Liver (tissue), 3 donors: Measurements from ENCODE around the gene MSRB2.

Source experiments
- FOXA1 ChIP-seq: IDR thresholded peaks from 2 replicates; pipeline ENCODE4 v1.6.1; 2016; ENCODE audit warnings: antibody characterized with exemption
- JUND ChIP-seq, 2 donors: IDR thresholded peaks; 2 replicates each; pipeline ENCODE4 v1.6.1; 2016; ENCODE audit warnings: antibody characterized with exemption in 2 of 2
- RXRA ChIP-seq, 2 donors: IDR thresholded peaks; 2 replicates each; pipeline ENCODE4 v1.6.1; 2017 to 2018; ENCODE audit warnings: antibody characterized with exemption in 2 of 2, mild to moderate bottlenecking in 1 of 2
- TF ChIP-seq, protein P1 (sequence below): fragments of 150-350 bp; IDR thresholded peaks from 2 replicates; pipeline ENCODE4 v1.5.1; 2017; ENCODE audit warnings: improper control_type of control experiment, low read depth, low read length; ENCODE audit not compliant: missing input control
- TF ChIP-seq, protein P2 (sequence below): IDR thresholded peaks from 2 replicates; pipeline ENCODE4 v1.6.1; 2016; ENCODE audit warnings: antibody characterized with exemption
- donor health status: healthy.
- donor health status: healthy.

DNA sequence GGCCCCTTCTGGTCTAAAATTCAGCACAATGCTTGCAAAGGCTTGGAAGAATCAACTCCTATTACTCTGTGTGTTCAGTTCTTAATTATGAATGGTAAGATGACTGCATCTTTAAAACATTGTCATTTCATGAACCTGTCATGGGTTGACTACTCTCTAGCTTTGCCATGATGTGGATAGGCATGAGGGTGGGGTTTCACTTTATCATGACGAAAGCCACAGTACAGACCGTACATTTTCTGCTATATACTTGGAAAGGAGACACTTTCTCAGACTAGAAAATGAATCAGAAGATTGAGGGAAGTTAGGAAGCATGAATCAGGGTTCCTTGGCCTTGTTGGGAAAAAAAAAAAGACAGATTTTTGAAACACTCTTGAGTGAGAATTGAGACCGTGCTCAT lies 19.7 kb upstream of the MSRB2 start:
- TF ChIP-seq FOXA1 (no peak), RXRA (IDR thresholded peaks at IDR 0.05) (no peak), JUND (IDR thresholded peaks at IDR 0.05) (no peak)
- TF ChIP-seq, protein P1, sequence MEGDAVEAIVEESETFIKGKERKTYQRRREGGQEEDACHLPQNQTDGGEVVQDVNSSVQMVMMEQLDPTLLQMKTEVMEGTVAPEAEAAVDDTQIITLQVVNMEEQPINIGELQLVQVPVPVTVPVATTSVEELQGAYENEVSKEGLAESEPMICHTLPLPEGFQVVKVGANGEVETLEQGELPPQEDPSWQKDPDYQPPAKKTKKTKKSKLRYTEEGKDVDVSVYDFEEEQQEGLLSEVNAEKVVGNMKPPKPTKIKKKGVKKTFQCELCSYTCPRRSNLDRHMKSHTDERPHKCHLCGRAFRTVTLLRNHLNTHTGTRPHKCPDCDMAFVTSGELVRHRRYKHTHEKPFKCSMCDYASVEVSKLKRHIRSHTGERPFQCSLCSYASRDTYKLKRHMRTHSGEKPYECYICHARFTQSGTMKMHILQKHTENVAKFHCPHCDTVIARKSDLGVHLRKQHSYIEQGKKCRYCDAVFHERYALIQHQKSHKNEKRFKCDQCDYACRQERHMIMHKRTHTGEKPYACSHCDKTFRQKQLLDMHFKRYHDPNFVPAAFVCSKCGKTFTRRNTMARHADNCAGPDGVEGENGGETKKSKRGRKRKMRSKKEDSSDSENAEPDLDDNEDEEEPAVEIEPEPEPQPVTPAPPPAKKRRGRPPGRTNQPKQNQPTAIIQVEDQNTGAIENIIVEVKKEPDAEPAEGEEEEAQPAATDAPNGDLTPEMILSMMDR: no peak
- TF ChIP-seq, protein P2, sequence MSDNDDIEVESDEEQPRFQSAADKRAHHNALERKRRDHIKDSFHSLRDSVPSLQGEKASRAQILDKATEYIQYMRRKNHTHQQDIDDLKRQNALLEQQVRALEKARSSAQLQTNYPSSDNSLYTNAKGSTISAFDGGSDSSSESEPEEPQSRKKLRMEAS: no peak
